PC-9 (cell line): ENCODE measurements around the gene MET.

Source experiments
- CTCF ChIP-seq: fragments of 200-600 bp; sonication (generic); conservative IDR thresholded peaks from 2 replicates; pipeline ENCODE4 v1.6.1; 2017; ENCODE audit warnings: mixed run types, antibody characterized with exemption, mild to moderate bottlenecking, moderate library complexity
- EZH2 ChIP-seq: fragments of 200-600 bp; sonication (generic); IDR thresholded peaks from 2 replicates; pipeline ENCODE4 v1.8.0; 2017; ENCODE audit warnings: antibody characterized with exemption, low read depth

GRCh38 chr7:116691664-116692063, 19.7 kb downstream of the MET start:
- TF ChIP-seq CTCF (no peak), EZH2 (no peak)
